PFSK-1 (cell line): ENCODE results near the gene MAPK8IP3.

Experiments
- FOXP2 ChIP-seq: optimal IDR thresholded peaks from 2 replicates; pipeline ENCODE3; 2011; ENCODE audit warnings: borderline replicate concordance, control low read depth, inconsistent platforms; ENCODE audit not compliant: insufficient read depth; ENCODE audit errors: extremely low read length, extremely low read depth
- POLR2AphosphoS5 ChIP-seq: IDR thresholded peaks from 2 replicates; pipeline ENCODE4 v1.6.1; 2012; ENCODE audit warnings: low read depth, mild to moderate bottlenecking, control low read depth, low read length, moderate library complexity
- REST ChIP-seq, 2 experiments: IDR thresholded peaks; 2 replicates each; pipeline versions ENCODE4 v1.6.1 to v1.8.0; 2011 to 2012; ENCODE audit warnings: low read depth in 2 of 2, low read length in 2 of 2, control low read depth in 1 of 2, inconsistent platforms in 1 of 2, mild to moderate bottlenecking in 1 of 2, moderate library complexity in 1 of 2; ENCODE audit not compliant: insufficient read depth in 1 of 2
- SIN3A ChIP-seq: IDR thresholded peaks from 2 replicates; pipeline ENCODE4 v1.6.1; 2012; ENCODE audit warnings: mild to moderate bottlenecking, low read length, moderate library complexity, borderline replicate concordance; ENCODE audit not compliant: insufficient read depth
- TAF1 ChIP-seq: IDR thresholded peaks from 2 replicates; pipeline ENCODE4 v1.6.1; 2012; ENCODE audit warnings: low read length, control low read depth, borderline replicate concordance; ENCODE audit not compliant: insufficient read depth

MAPK8IP3 gene

GRCh38 chr16:1674751-1675664, 31.0 kb upstream of the MAPK8IP3 start:
- TF ChIP-seq SIN3A (no peak), REST (IDR thresholded peaks at IDR 0.05; ENCODE audit: insufficient read depth in 1 of 2, low read depth in 2 of 2, low read length in 2 of 2) (no peak), POLR2AphosphoS5 (no peak), FOXP2 (no peak), TAF1 (no peak)

GRCh38 chr16:1676661-1677060, 29.3 kb upstream of the MAPK8IP3 start:
- no peak for TF ChIP-seq TAF1
- TF ChIP-seq REST (IDR thresholded peaks at IDR 0.05; ENCODE audit: insufficient read depth in 1 of 2, low read depth in 2 of 2, low read length in 2 of 2): no peak
- TF ChIP-seq FOXP2: no peak
- no peak for TF ChIP-seq POLR2AphosphoS5
- no peak for TF ChIP-seq SIN3A

- TF ChIP-seq FOXP2 (no peak), POLR2AphosphoS5 (no peak), SIN3A (no peak), REST (IDR thresholded peaks at IDR 0.05; ENCODE audit: insufficient read depth in 1 of 2, low read depth in 2 of 2, low read length in 2 of 2) (no peak), TAF1 (no peak)
These were observed 28.7 kb upstream of the MAPK8IP3 start for GRCh38 chr16:1677339-1677738.

- TF ChIP-seq FOXP2: peak; percentile 31
- TF ChIP-seq POLR2AphosphoS5: peak; percentile 71
- no peak for TF ChIP-seq SIN3A
These were observed 28.0 kb upstream of the MAPK8IP3 start, which contains the start of gene JPT2 for GRCh38 chr16:1677942-1678499. JPT2 (plus strand) TSS chr16:1678279; CDS start chr16:1678313, 34 bp downstream.

GRCh38 chr16:1678500-1679098, 27.4 kb upstream of the MAPK8IP3 start:
- TF ChIP-seq SIN3A (0 out of 2 replicates have a peak, but pooled peaks have one; percentile 17), FOXP2 (no peak), REST (IDR thresholded peaks at IDR 0.05; ENCODE audit: insufficient read depth in 1 of 2, low read depth in 2 of 2, low read length in 2 of 2) (no peak), TAF1 (no peak), POLR2AphosphoS5 (no peak; the same call in 1 of the 2 replicates)
